ENCODE measurements around the gene FGF12.

The FGF12 gene

GRCh38 chr3:192186045-192186444 lies 541.3 kb downstream of the FGF12 start:
- no peak for DNase-seq (ENCODE audit: low read depth)

GRCh38 chr3:192183109-192183508 lies 544.2 kb downstream of the FGF12 start:
- no peak for DNase-seq (ENCODE audit: low read depth)

- no peak for DNase-seq (ENCODE audit: low read depth)
Observed at GRCh38 chr3:192181151-192181550, 546.2 kb downstream of the FGF12 start.

- no peak for DNase-seq (ENCODE audit: low read depth)
Observed at GRCh38 chr3:192177383-192177782, 550.0 kb downstream of the FGF12 start.

GRCh38 chr3:192174283-192174682 lies 553.1 kb downstream of the FGF12 start:
- no peak for DNase-seq (ENCODE audit: low read depth)

- DNase-seq (ENCODE audit: low read depth): no peak
Observed at GRCh38 chr3:192171213-192171612, 556.1 kb downstream of the FGF12 start.

GRCh38 chr3:192170659-192171058 lies 556.7 kb downstream of the FGF12 start:
- DNase-seq (ENCODE audit: low read depth): no peak

- no peak for DNase-seq (ENCODE audit: low read depth)
Observed at GRCh38 chr3:192170031-192170430, 557.3 kb downstream of the FGF12 start.

- no peak for DNase-seq (ENCODE audit: low read depth)
Observed at GRCh38 chr3:192169332-192169915, 557.9 kb downstream of the FGF12 start.

- no peak for DNase-seq (ENCODE audit: low read depth)
Observed at GRCh38 chr3:192168202-192168601, 559.1 kb downstream of the FGF12 start.

GRCh38 chr3:192165552-192165951 lies 561.8 kb downstream of the FGF12 start:
- DNase-seq (ENCODE audit: low read depth): no peak

- DNase-seq (ENCODE audit: low read depth): no peak
Observed at GRCh38 chr3:192161661-192162060, 565.7 kb downstream of the FGF12 start.

- DNase-seq (ENCODE audit: low read depth): no peak
Observed at GRCh38 chr3:192156382-192156781, 571.0 kb downstream of the FGF12 start.

- no peak for DNase-seq (ENCODE audit: low read depth)
Observed at GRCh38 chr3:192155194-192155593, 572.1 kb downstream of the FGF12 start.

- DNase-seq (ENCODE audit: low read depth): no peak
Observed at GRCh38 chr3:192133271-192133670, 594.1 kb downstream of the FGF12 start.

GRCh38 chr3:192130534-192131132 lies 596.7 kb downstream of the FGF12 start:
- no peak for DNase-seq (ENCODE audit: low read depth)

GRCh38 chr3:192129586-192129985 lies 597.8 kb downstream of the FGF12 start:
- no peak for DNase-seq (ENCODE audit: low read depth)

GRCh38 chr3:192128922-192129321 lies 598.4 kb downstream of the FGF12 start:
- no peak for DNase-seq (ENCODE audit: low read depth)

- no peak for DNase-seq (ENCODE audit: low read depth)
Observed at GRCh38 chr3:192128060-192128459, 599.3 kb downstream of the FGF12 start.

GRCh38 chr3:192122832-192123594 lies 604.3 kb downstream of the FGF12 start:
- DNase-seq (ENCODE audit: low read depth): no peak

GRCh38 chr3:192121923-192122322 lies 605.4 kb downstream of the FGF12 start:
- no peak for DNase-seq (ENCODE audit: low read depth)

- no peak for DNase-seq (ENCODE audit: low read depth)
Observed at GRCh38 chr3:192108820-192109219, 618.5 kb downstream of the FGF12 start.

- no peak for DNase-seq (ENCODE audit: low read depth)
Observed at GRCh38 chr3:192106543-192106942, 620.8 kb downstream of the FGF12 start.

All from activated gamma-delta T cell treated with anti-CD3 and anti-CD28 coated beads, Interleukin-2, amount 50 U/mL, for 16 hours (primary cell).